ENCODE results near the gene GLYR1. TPM values are rescaled to one million over a fixed set of nuclear protein-coding genes. Genes with fewer than 3 reads are reported as not detected.

Gene GLYR1
- total RNA-seq, 1 experiment from 2014 or later, result 135 TPM

DNA sequence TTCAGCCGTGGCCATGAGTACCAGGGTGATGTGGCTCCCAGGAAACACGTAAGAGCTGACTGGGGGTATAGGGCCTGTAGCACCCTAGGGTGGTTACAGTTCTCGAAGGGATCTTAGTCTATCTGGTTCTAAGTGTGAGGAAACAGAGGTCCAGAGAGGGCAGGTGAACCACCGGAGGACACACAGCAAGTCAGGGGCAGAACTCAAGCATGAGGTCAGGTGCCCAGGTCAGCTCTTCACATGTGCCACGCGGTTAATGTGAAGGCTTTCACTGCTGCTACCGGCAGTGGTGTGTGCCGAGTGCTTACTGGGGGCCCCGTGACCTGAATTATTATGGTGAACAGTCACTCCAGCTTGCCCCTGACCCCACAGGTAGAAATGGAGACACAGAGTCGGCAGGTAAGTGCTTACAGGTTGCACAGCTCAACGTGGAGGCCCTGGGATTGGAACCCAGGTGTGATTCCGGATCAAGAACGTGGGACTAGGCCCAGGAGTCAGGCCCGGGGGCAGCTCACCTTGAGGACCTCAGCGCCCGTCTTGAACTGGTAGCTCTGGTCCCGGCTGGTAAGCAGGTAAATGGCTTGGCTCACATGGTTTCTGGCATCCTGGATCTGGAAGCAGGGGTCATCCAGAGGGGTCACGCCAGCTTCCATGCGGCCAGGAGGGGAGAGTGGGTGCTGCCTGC, 47.8 kb downstream of the GLYR1 start:
- Histone ChIP-seq H3F3A (ENCODE audit: insufficient read depth, low read depth) (peaks cover 28% of the 10 kb centered on the region), H3K9me3 (ENCODE audit: insufficient read depth, low read depth) (no peaks in the 10 kb centered on the region), H4K20me1 (ENCODE audit: insufficient read depth) (no peaks in the 10 kb centered on the region), H3K27ac (no peak overlapping the region), H2AFZ (no peak overlapping the region), H3K27me3 (ENCODE audit: insufficient read depth, low read depth) (no peaks in the 10 kb centered on the region), H3K9me2 (ENCODE audit: insufficient read depth) (no peaks in the 10 kb centered on the region), H3K4me2 (no peak overlapping the region), H3K79me2 (ENCODE audit: low read depth) (peaks cover 25% of the 10 kb centered on the region), H3K4me3 (no peak overlapping the region), H3K36me3 (ENCODE audit: low read depth) (no peaks in the 10 kb centered on the region; the same call in 1 of the 2 replicates), H3K4me1 (replicated peaks; ENCODE audit: insufficient read depth) (peaks cover 33% of the 10 kb centered on the region)
- DNase-seq, result no peak
- BruUV-seq (replicated peaks), result no TSS peak
- intact Hi-C loops (cut with micrococcal nuclease; ENCODE audit: unreplicated experiment), result no loop called here
- ChIA-PET POLR2A (ENCODE audit: unreplicated experiment) (interaction anchor here (0.6 to 0.9 kb wide), 3 partner anchors 11 to 65 kb away, joined by 3 to 4 read pairs (median 4); partner anchors contain the start of gene DNAAF8), CTCF (no interaction called here)
- TF ChIP-seq CTCF (conservative IDR thresholded peaks at IDR 0.05) (no peak), EZH2 (IDR thresholded peaks at IDR 0.05; ENCODE audit: low read depth) (no peak)

- peaks cover 25% of the 10 kb centered on the region for H3K79me2 ChIP-seq (ENCODE audit: low read depth)
- H3K4me3 ChIP-seq, result no peak overlapping the region
- no peaks in the 10 kb centered on the region for H3K9me2 ChIP-seq (ENCODE audit: insufficient read depth)
- H3K9me3 ChIP-seq (ENCODE audit: insufficient read depth, low read depth), result no peaks in the 10 kb centered on the region
- no peak for TF ChIP-seq EZH2 (IDR thresholded peaks at IDR 0.05; ENCODE audit: low read depth)
- no peak for TF ChIP-seq CTCF (conservative IDR thresholded peaks at IDR 0.05)
- DNase-seq, result no peak
- H3K27me3 ChIP-seq (ENCODE audit: insufficient read depth, low read depth), result no peaks in the 10 kb centered on the region
- no peak overlapping the region for H2AFZ ChIP-seq
- BruUV-seq (replicated peaks), result no TSS peak
- H4K20me1 ChIP-seq (ENCODE audit: insufficient read depth), result no peaks in the 10 kb centered on the region
- H3K4me1 ChIP-seq (replicated peaks; ENCODE audit: insufficient read depth), result peaks cover 31% of the 10 kb centered on the region
- no peaks in the 10 kb centered on the region; the same call in 1 of the 2 replicates for H3K36me3 ChIP-seq (ENCODE audit: low read depth)
- H3F3A ChIP-seq (ENCODE audit: insufficient read depth, low read depth), result peaks cover 25% of the 10 kb centered on the region
- no peak overlapping the region for H3K4me2 ChIP-seq
- ChIA-PET POLR2A (ENCODE audit: unreplicated experiment) (interaction anchor here (0.6 kb wide), 2 partner anchors 10 to 64 kb away, joined by 3 to 4 read pairs; partner anchors contain the start of gene DNAAF8), CTCF (no interaction called here)
- intact Hi-C loops (cut with micrococcal nuclease; ENCODE audit: unreplicated experiment), result no loop called here
- H3K27ac ChIP-seq, result no peak overlapping the region
These were observed 48.6 kb downstream of the GLYR1 start for GRCh38 chr16:4798456-4798855.

GRCh38 chr16:4797805-4798252, 49.3 kb downstream of the GLYR1 start:
- no peak for DNase-seq
- Histone ChIP-seq H3K79me2 (ENCODE audit: low read depth) (peaks cover 25% of the 10 kb centered on the region), H3K36me3 (ENCODE audit: low read depth) (no peaks in the 10 kb centered on the region; the same call in 1 of the 2 replicates), H3K27ac (no peak overlapping the region), H3K4me2 (no peak overlapping the region), H3K27me3 (ENCODE audit: insufficient read depth, low read depth) (no peaks in the 10 kb centered on the region), H3F3A (ENCODE audit: insufficient read depth, low read depth) (peaks cover 23% of the 10 kb centered on the region), H3K4me3 (no peak overlapping the region), H3K9me3 (ENCODE audit: insufficient read depth, low read depth) (no peaks in the 10 kb centered on the region), H3K9me2 (ENCODE audit: insufficient read depth) (no peaks in the 10 kb centered on the region), H2AFZ (no peak overlapping the region), H3K4me1 (replicated peaks; ENCODE audit: insufficient read depth) (peaks cover 27% of the 10 kb centered on the region), H4K20me1 (ENCODE audit: insufficient read depth) (no peaks in the 10 kb centered on the region)
- ChIA-PET POLR2A (ENCODE audit: unreplicated experiment) (no interaction called here), CTCF (no interaction called here)
- intact Hi-C loops (cut with micrococcal nuclease; ENCODE audit: unreplicated experiment), result no loop called here
- TF ChIP-seq CTCF (conservative IDR thresholded peaks at IDR 0.05) (no peak), EZH2 (IDR thresholded peaks at IDR 0.05; ENCODE audit: low read depth) (no peak)
- no TSS peak for BruUV-seq (replicated peaks)
